GM10266 (cell line): ENCODE measurements around the gene CDHR3.

Experiments
- DNase-seq: peaks from one replicate; pipeline ENCODE4 v3.0.0; 2012; ENCODE audit errors: extremely low spot score
- TF ChIP-seq, protein P1 (sequence below): IDR thresholded peaks from 2 replicates; pipeline ENCODE4 v1.5.1; 2012; ENCODE audit warnings: mild to moderate bottlenecking, low read depth; ENCODE audit not compliant: control insufficient read depth, insufficient read depth; ENCODE audit errors: missing control alignments

Gene CDHR3

DNA sequence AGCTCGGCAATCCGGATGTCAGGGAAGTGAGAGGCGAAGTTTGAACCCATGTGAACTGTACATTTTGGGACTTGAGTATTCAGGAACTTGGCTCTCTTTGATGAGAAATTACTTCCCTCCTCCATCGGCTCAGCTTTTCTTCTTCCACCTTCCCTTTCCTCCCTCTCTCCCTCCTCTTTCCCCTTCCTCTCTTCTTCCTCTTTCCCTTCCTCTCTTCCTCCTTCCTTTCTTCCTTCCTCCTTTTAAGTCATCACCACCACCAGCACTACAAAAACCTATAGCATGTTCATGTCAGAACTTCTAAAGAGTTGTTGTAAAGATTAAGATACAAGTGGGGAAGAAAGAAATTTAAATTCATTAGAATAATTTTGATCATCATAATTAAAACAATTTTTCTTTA, 31.9 kb upstream of the CDHR3 start:
- TF ChIP-seq, protein P1, sequence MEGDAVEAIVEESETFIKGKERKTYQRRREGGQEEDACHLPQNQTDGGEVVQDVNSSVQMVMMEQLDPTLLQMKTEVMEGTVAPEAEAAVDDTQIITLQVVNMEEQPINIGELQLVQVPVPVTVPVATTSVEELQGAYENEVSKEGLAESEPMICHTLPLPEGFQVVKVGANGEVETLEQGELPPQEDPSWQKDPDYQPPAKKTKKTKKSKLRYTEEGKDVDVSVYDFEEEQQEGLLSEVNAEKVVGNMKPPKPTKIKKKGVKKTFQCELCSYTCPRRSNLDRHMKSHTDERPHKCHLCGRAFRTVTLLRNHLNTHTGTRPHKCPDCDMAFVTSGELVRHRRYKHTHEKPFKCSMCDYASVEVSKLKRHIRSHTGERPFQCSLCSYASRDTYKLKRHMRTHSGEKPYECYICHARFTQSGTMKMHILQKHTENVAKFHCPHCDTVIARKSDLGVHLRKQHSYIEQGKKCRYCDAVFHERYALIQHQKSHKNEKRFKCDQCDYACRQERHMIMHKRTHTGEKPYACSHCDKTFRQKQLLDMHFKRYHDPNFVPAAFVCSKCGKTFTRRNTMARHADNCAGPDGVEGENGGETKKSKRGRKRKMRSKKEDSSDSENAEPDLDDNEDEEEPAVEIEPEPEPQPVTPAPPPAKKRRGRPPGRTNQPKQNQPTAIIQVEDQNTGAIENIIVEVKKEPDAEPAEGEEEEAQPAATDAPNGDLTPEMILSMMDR: no peak
- DNase-seq: no peak

DNA sequence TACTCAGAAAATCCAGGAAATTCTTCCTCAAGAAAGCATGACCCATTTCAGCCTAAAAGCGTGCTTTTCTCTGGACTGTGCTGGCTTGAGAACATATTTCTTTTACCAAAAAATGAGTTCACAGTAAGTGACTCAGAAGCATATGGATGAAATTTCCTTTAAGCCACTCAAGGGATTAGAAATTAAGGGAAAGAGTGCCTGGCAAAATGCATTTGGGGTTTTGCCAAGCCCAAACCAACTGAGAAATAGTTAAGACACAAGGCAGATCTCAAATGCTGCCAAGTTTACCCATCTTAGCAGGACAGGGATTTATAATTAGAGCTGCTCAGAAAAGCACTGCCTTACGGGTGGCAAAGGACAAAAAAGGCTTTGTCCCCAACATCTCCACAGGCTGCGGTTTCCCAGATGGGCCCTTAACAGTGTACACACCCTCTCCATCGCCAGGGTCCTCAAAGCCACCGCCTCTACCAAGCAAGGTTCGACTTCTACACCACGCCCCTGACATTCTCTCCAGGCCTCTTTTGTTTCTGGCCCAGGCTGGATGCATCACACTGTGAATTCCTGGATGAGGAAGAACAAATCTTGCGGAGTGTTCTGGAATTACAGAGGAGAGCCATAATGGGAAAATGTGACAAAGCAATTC, 30.1 kb upstream of the CDHR3 start:
- TF ChIP-seq, protein P1: no peak
- DNase-seq: no peak

DNA sequence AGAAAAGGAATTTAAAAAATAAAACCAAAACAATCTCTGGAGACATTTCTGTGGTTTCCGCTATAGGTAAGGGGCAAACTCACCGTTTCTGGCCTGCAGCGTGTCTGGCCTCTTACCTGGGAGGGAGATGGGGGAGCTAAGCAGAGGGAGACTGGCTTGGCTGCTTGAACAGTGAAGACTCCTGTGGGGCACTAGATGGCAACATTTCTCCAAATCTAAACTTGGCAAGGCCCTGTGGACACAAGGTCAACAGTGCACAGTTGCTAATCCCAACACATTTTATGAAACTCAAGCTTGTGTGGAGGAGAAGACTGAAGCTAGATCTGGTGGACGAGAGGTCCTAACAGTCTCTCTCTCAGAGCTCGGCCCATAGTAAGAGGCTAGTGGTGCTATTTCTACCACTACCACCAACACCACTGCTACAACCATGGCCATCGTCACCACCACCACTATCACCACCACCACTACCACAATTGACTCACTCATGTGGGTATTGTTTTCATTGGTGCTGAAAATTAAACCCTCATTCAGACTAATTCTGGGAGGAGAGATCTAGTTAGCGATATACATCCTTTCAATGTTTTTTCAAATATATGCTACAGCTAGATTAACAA, 28.4 kb upstream of the CDHR3 start:
- TF ChIP-seq, protein P1: no peak
- DNase-seq: no peak

DNA sequence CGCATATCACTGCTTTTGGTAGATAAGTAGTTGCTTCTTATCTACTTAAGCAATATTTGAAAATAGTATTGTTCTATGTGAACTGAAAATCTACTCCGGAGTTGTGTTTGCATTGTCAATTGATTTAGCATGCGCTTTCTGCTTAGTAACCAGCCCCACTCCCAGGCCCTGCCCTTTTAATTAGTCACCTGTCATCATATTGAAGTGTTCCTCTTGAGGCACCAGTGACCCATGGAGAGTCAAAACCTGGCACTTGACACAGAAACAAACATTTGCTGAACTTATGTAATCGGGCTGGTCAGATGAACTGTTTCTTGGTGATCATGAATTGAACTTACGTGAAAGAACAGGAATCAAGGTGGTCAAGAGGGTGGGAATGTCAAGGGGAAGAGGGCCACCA, 27.8 kb upstream of the CDHR3 start:
- DNase-seq: no peak
- TF ChIP-seq, protein P1: no peak

DNA sequence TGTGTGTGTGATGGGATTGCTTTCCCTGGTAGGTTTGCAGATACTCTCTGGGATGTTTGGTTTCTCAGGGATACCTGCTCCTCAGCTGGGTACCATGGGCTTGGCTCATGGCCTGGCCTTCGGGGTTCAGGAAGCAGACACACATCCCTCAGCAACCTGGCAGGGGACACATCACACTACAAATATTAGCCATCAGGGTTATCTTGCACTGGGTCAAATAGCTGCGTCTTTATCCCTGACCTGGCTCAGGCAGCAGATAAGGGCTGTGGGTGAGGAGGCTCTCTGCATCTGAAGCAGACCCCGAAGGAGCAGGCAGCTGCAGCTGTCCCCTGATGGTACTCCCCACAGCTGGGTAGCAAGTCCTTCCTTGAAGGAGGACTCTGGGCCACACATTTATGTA, 25.7 kb upstream of the CDHR3 start:
- TF ChIP-seq, protein P1: no peak

DNA sequence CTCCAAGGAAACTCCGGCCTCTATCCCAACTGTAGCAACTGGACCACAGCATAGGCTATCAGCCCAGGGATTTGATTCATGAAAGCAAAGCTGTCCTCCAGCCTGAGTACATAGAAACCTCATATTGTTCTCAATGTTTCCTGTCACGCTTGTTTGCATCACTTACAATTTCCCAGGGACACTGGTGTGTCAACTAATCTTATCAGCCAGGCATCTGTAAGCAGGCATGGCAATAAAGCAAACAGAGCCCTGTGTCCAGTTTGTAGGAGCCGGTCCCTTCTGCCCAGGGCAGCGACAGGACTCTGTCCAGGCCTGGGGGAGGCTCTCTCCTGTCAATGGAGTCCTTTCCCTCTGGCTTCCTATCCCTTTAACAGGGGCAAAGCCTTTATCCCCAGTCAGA, 23.0 kb upstream of the CDHR3 start:
- TF ChIP-seq, protein P1: no peak
- no peak for DNase-seq

More for the DNA sequence above, 25.7 kb upstream of the CDHR3 start:
- no peak for DNase-seq

DNA sequence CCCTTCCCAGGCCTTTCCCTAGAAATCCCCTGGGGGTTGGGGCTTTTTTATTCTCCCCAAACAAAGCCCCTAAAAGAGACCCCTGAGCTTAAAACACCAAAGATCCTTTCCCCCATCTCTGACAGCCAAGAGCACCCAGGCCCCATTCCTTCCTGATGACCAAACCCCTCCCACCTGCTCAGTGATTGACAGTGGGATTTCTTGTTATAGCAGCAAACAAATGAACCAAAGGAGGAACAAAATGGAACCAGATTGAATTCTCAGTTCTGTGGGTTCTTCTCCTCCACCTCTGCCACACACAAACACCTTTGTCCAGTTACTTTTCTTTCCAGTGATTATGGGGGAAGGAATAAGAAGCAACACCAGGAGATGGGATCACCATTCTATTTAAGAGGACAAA, 21.5 kb upstream of the CDHR3 start:
- DNase-seq: no peak
- TF ChIP-seq, protein P1: no peak
